Stimulated activated CD8-positive, alpha-beta memory T cell treated with anti-CD3 and anti-CD28 coated beads, Interleukin-7, amount 100 ng/mL, for 48 hours (primary cell): ENCODE data around the gene HOXA10.

ENCODE experiments used
- DNase-seq, 2 donors: peaks; one replicate each; pipeline ENCODE4 v3.0.0-alpha.2; 2020; ENCODE audit warnings: low read depth in 1 of 2; ENCODE audit errors: extremely low read depth in 1 of 2

Gene HOXA10

DNA sequence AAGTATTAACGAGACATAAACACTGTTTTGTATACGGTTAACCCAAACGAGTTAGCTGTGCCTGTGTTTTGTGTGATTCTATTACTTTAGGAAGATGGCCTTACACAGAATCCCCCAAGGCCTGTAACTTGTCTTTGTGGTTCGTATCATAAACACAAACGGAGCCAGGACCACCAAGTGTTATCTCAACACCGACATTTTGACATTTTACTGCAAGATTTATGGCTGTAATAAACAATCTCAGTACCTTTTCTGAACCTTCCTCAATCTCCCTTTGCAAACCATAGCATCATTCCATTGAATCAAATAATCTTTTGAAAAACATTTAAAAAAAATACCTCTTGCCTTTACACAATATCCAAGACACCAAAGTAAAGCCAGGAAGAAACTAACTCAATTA lies 41.1 kb downstream of the HOXA10 start:
- no peak for DNase-seq

GRCh38 chr7:27132214-27132613 lies 41.9 kb downstream of the HOXA10 start:
- DNase-seq: no peak

- no peak for DNase-seq
Measured at GRCh38 chr7:27131390-27131819, 42.7 kb downstream of the HOXA10 start.

GRCh38 chr7:27130540-27131389 lies 43.4 kb downstream of the HOXA10 start, which contains the start of gene HOXA4:
Gene HOXA4 (minus strand): TSS chr7:27130757. CDS start chr7:27130733, 24 bp downstream.
- DNase-seq: peak; percentile 40 to 48

DNA sequence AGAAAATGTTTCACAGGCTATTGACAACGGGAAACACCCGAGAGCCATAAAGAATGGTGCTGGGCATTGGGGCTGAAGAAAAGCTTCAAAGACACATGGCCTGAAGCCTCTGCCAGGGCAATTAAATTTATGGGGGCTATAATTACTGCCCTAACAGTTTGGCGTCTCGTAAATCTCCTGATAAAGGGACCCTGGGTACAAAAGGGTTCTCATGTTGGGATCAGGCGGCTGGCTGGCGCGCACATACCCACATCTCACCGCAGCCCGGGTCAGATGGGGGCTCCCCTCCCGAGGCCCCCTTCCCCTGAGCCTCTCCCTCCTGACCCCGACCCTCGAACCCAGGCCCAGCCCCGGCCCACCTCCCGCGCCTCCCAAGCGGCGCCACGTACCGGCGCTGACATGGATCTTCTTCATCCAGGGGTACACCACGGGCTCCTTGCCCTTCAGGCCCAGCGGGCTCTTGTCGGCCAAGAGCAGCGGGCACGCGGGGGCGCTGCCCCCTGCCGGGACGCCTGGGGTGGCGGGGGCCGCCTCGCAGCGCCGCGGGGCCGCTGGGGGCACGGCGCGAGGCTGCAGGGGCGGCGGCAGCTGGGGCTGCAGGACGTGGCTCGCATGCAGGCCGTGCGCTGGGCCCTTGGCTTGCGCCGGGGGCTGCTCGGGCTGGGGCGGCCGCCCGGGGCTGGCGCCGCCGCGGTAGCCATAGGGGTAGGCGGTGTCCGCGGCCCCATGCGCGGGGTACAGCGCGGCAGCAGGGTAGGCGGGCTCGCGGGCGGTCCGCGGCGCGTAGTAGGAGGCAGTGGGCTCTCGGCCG lies 44.2 kb downstream of the HOXA10 start:
- no peak for DNase-seq

DNA sequence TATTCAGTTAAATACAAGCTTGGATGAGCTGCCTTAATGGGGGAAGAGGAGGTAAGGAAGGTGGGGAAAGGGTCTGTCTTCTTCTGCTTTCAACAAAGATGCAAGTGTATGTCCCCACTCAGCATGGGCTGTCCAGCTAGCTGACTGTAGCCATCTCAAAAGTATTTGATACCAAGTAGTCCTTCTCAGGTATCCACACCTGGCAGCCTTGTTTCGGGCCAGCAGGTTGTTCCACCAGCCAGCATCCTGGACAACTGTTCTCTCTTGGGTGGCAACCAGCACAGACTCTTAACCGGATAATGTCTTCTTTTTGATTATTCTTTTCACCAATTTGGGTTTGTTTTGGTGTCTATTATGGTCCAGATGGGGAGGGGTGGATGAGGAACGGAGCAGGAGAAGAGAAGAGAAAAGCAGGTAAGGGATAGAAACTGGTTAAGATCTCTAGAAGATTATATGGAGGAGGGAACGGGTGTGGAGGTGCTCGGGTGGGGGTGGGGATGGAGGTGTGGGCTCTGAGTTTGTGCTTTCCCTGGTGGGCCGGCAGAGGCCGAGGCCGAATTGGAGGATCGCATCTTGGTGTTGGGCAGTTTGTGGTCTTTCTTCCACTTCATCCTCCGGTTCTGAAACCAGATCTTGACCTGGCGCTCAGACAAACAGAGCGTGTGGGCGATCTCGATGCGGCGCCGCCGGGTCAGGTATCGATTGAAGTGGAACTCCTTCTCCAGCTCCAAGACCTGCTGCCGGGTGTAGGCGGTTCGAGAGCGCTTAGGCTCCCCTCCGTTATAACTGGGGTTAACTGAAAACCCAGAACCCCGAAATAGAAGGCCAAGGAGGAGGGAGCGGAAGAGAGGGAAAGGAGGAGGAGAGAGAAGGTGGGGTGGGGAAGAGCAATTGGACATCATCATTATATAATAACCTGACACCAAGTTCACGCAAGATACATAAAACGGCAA lies 45.1 kb downstream of the HOXA10 start:
- no peak for DNase-seq

DNA sequence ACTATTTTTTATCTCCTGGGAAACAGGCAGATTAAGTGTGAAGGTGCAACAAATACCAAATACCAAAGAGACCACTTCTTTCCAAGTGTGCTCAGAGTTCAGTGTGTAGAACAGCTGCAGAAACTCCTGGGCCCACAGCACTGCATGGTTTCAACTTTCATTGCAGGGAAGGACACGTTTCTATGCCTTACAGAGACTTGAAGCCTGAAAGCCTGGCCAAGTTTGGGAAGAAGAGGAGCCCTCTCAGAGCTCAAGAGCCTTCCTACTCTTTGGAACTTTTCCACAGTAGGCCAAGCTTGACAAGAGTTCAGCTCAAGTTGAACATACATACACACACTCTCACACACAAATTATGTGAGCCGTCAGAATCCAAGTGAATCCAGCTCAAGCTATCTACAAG lies 46.1 kb downstream of the HOXA10 start:
- no peak for DNase-seq

DNA sequence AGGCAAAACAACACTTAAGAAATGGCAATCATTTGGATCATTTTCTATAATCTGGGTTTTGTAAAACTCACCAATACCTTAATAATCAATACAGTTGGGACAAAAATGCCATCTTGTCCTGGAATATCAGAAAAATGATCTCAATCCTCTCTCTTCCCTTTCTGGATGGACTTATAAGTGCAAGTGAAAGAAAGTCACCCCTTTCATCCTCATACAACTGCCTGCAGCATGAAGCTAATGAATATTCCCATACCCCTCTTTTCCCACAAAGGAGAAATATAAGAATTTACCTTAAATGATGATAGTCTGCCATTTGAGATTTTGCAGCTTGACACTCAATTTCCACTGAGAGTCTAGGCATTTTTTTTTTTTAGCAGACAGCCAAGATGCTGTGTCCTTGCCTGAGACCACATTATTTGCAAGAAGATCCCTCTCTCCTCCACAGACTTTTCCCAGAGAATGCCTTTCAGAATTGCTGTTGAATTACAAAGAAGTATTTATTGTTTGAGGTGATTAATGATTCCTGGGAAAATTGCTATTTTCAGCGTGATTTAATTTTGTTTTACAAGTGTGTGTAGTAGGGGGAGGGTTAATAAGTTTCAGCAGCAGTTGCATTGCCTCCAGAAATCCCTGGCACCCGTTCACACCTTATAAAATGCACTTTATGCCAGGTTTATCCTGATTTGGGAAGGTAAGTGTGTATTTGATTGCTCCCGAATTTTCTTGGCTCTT lies 47.4 kb downstream of the HOXA10 start:
- no peak for DNase-seq

DNA sequence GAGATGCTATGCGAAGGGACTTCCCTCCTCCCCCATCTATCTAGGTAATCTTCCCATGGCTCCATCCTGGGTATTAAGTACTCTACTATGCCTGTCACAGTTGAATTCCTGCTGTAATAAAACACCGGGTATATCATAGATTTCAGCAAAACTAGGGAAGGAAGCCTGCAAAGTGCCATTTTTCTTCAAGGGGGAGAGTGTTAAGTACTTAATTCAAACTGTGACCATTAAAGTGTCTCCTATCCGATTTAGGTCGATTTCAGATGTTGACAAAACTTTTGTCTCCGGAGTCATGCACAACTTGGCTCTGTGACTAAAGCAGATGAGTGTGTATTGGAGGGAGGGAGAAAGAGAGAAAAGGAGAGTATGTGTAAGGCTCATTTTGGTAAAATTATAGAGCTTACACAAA lies 48.1 kb downstream of the HOXA10 start:
- DNase-seq: no peak

DNA sequence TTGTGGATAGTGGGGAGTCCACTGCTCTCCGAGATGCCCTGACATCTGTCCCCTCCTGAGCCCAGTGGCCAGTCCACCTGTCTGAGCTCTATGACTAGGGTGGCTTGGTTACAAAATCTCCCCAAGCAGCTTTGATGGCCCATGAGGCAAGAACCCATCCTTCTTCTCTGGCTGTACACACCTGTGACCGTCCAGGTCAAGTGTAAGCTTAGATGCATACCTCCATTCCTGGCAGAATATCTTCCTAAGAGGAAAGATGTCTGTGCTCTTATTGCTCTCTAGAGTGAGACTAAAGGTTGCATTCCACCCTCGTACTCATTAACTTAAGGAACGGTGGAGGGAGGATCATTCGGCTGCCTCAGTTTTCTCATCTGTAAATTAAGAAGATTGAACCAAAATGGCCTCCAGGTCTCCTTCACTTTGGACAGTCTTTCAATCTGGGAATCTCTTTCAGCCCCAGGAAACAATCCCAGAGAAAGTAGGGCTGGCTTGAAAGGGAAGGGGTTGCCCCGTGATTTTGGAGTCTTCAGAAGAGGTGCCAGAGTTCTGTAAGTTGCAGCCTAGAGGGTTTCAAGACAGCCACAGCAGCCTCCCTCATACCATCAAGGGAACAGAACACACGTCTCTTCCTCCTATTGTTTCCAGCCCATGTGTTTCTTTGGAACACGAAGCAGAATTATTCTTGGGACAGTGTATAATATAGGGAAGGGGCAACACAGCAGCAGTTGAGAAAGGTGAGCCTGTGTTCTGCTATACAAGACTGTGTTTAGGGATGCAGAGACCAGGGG lies 49.0 kb downstream of the HOXA10 start:
- DNase-seq: no peak

- no peak for DNase-seq
Measured at GRCh38 chr7:27124096-27124901, 49.8 kb downstream of the HOXA10 start.

DNA sequence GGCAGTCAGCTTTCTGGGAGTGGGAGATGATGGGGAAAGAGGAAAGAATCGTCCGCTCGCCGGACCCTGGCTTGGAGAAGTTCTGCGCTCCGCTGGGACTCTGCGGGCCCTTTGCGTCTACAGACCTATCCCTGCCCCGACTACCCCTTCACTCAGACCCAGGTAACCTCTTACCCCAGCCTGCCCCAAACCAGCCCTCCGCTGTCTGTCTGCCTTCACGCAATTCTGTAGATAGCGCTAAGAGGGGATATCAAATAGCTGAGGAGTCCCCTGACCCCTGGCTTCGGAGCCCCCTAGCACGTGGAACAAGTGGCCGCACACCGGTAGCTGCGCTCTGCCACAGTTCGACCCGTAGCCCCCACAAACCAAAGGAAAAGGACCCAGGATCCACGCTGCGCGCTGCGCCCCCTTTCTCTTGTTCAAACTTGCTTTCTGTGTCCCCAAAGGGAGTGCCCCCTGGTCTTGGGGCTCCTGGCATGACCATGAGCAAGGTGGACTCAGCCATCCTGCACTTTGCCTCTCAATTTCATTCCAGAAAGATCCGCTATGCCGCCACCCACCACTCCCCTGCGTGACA lies 50.6 kb downstream of the HOXA10 start:
- DNase-seq: no peak

GRCh38 chr7:27123007-27123476 lies 51.1 kb downstream of the HOXA10 start:
- no peak for DNase-seq

- no peak for DNase-seq
Measured at GRCh38 chr7:27122077-27122910, 51.8 kb downstream of the HOXA10 start.

GRCh38 chr7:27121684-27122076 lies 52.4 kb downstream of the HOXA10 start:
- DNase-seq: no peak
